Measurements from ENCODE around the gene HMCN1. TPM values are rescaled to one million over a fixed set of nuclear protein-coding genes. Genes with fewer than 3 reads are reported as not detected.

The HMCN1 gene
- total RNA-seq, 4 donors from 2014 or later, result 9.2 to 15.1 (median 13.8) TPM

- TF ChIP-seq CTCF (IDR thresholded peaks at IDR 0.05; ENCODE audit: low read depth), result no peak
Observed at GRCh38 chr1:185846672-185847444, 112.7 kb downstream of the HMCN1 start.

- TF ChIP-seq CTCF (IDR thresholded peaks at IDR 0.05; ENCODE audit: low read depth), result no peak
Observed at GRCh38 chr1:185849014-185849413, 114.8 kb downstream of the HMCN1 start.

- no peak for TF ChIP-seq CTCF (IDR thresholded peaks at IDR 0.05; ENCODE audit: low read depth)
Observed at GRCh38 chr1:185850366-185850765, 116.2 kb downstream of the HMCN1 start.

- TF ChIP-seq CTCF (IDR thresholded peaks at IDR 0.05; ENCODE audit: low read depth), result no peak
Observed at GRCh38 chr1:185853739-185854138, 119.5 kb downstream of the HMCN1 start.

GRCh38 chr1:185856482-185856881, 122.3 kb downstream of the HMCN1 start:
- no peak for TF ChIP-seq CTCF (IDR thresholded peaks at IDR 0.05; ENCODE audit: low read depth)

- no peak for TF ChIP-seq CTCF (IDR thresholded peaks at IDR 0.05; ENCODE audit: low read depth)
Observed at GRCh38 chr1:185857442-185857841, 123.3 kb downstream of the HMCN1 start.

- TF ChIP-seq CTCF (IDR thresholded peaks at IDR 0.05; ENCODE audit: low read depth), result no peak
Observed at GRCh38 chr1:185860311-185860710, 126.1 kb downstream of the HMCN1 start.
